ENCODE results near the gene PDP2. TPM values are rescaled to one million over a fixed set of nuclear protein-coding genes. Genes with fewer than 3 reads are reported as not detected.

Gene PDP2, protein sequence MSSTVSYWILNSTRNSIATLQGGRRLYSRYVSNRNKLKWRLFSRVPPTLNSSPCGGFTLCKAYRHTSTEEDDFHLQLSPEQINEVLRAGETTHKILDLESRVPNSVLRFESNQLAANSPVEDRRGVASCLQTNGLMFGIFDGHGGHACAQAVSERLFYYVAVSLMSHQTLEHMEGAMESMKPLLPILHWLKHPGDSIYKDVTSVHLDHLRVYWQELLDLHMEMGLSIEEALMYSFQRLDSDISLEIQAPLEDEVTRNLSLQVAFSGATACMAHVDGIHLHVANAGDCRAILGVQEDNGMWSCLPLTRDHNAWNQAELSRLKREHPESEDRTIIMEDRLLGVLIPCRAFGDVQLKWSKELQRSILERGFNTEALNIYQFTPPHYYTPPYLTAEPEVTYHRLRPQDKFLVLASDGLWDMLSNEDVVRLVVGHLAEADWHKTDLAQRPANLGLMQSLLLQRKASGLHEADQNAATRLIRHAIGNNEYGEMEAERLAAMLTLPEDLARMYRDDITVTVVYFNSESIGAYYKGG
- 10 to 100 TPM; 20.8 to 21.4 TPM for total RNA-seq

DNA sequence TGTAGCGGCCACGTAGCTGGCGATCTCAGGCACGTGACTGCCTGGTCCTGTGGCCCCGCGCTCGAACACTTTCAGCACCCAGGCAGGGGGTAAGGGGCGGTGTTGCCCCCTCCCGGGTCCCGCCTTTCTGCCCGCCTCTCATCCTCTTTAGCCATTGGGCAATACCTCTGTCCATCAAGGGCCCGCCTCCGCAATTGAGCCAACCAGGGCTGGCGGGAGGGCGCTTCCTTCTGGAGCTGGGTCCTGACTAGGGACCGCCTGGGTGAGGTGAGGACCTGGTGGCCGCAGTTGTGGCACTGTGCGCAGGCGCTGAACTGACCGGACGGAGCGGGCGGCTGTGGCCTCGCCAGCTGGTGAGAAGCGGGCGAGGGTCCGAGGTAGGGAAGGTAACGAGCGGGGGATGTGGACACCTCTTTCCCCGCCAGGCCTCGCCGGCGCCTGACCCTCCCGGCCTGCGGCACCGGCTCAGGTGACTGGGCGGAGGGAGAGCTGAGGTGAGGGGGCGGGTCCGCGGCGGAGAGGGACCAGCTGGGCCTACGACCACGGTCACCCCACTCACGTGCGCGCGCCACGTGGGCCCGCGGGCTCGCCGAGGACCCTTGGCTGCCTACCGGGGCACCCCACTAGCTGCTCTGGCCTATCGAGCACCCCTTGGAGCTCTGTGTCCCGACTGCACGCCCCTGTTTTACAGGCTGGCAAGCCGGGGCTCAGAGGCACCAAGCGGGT, at the start of gene PDP2:
PDP2 (plus strand) TSS at position 228 of the 726 bp plus-strand sequence. CDS start 3,770 bp downstream, outside the sequence.
- Mint-ChIP-seq H3K27ac (peak within 1 kb of the TSS; percentile 94), H3K27me3 (no peaks in the 10 kb centered on the region), H3K36me3 (ENCODE audit: low read depth) (peaks cover 14% of the 10 kb centered on the region), H3K9me3 (peaks cover 3% of the 10 kb centered on the region), H3K4me3 (peak within 1 kb of the TSS; percentile 100), H3K4me1 (peaks cover 48% of the 10 kb centered on the region)
- POLR2A ChIA-PET: interaction anchor here (1.3 kb wide), 1 partner anchor 53 kb away, joined by 3 read pairs; no protein-coding TSS in a partner anchor
- peak; percentile 94 for DNase-seq
- CTCF ChIA-PET: interaction anchor here (1.0 to 4.7 kb wide), 9 partner anchors 7 to 52 kb away, joined by 3 to 49 read pairs (median 5); partner anchors contain the start of genes CDH16 and NAE1

DNA sequence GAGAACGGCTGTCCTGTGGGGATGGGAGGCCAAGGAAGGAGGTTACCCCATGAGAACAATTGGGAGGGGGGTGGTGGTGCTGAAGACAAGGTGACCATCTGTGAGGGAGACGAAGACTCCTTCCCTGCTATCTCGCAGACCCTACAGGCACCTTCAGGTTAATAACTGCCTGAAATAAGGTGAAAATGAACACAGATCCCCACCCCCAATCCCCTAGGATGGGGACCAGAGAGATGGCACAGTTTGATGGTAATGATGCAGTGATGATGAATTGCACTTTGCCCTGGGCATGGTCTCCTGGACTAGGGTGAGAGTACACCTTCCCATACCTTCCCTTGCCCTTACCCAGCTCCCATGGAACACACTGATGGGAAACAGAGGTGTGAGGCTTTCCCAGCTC, 48.1 kb upstream of the PDP2 start:
- Mint-ChIP-seq H3K4me1 (peaks cover 28% of the 10 kb centered on the region), H3K36me3 (ENCODE audit: low read depth) (peaks cover 9% of the 10 kb centered on the region), H3K27me3 (peaks cover 2% of the 10 kb centered on the region), H3K27ac (no peak overlapping the region), H3K9me3 (no peaks in the 10 kb centered on the region), H3K4me3 (no peak overlapping the region)
- DNase-seq: no peak
- POLR2A ChIA-PET: no interaction called here
- CTCF ChIA-PET: interaction anchor here (1.3 to 3.6 kb wide), 9 partner anchors 11 to 96 kb away, joined by 3 to 36 read pairs (median 20); partner anchors contain the start of gene CA7

DNA sequence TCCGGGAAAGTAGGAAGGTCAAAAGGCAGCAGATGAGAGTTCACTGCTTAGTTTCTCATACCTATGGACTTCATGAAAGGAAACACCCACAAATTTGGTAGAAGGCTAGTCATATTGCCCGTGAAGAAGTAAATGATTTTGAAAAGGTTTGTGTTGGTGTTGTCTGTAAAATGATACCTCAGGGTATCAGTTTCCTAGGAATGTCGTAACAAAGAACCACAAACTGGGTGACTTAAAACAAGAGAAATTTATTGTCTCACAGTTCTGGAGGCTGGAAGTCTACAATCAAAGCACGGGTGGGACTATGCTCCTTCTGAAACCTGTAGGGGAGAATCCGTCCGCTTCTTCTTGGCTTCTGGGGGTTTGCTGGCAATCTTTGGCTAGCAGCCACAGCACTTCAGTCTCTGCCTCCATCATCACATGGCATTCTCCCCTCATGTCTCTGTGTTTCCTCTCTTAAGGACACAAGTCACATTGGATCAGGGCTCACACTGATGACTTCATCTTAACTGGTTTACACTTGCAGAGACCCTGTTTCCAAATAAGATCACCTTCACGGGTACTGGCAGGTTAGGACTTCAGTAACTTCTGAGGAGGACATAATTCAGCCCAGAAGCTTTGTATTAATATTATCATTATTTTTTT, 47.5 kb upstream of the PDP2 start:
- Mint-ChIP-seq H3K4me3 (no peak overlapping the region), H3K4me1 (peaks cover 24% of the 10 kb centered on the region), H3K27me3 (peaks cover 2% of the 10 kb centered on the region), H3K27ac (no peak overlapping the region), H3K36me3 (ENCODE audit: low read depth) (peaks cover 6% of the 10 kb centered on the region), H3K9me3 (no peaks in the 10 kb centered on the region)
- ChIA-PET CTCF (interaction anchor here (2.9 kb wide), 1 partner anchor 40 kb away, joined by 20 read pairs; no protein-coding TSS in a partner anchor), POLR2A (no interaction called here)
- no peak for DNase-seq

DNA sequence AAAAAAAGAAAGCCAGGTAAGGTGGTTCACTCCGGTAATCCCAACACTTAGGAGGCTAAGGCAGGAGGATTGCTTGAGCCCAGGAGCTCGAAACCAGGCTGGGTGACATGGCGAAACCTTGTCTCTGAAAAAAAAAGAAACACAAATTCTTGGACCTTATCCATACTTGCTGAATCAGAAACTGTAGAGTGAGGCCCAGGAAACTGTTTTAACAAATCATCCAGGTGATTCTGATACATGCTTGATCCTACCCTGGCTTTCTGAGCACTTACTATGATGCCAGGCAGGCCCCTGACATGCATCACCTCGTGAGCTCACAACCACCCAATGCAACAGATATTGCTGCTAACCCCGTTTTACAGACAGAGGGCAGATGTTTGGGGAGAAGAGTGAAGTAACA, 45.6 kb upstream of the PDP2 start:
- no peaks in the 10 kb centered on the region for H3K36me3 Mint-ChIP-seq (ENCODE audit: low read depth)
- peaks cover 16% of the 10 kb centered on the region for H3K27me3 Mint-ChIP-seq
- DNase-seq: no peak
- ChIA-PET POLR2A (interaction anchor here (0.6 kb wide), 1 partner anchor 53 kb away, joined by 11 read pairs; no protein-coding TSS in a partner anchor), CTCF (interaction anchor here (0.8 to 1.9 kb wide), 5 partner anchors 12 to 72 kb away, joined by 3 to 6 read pairs (median 5); no protein-coding TSS in a partner anchor)
- H3K27ac Mint-ChIP-seq: no peak overlapping the region
- no peaks in the 10 kb centered on the region for H3K9me3 Mint-ChIP-seq
- peaks cover 8% of the 10 kb centered on the region for H3K4me1 Mint-ChIP-seq
- H3K4me3 Mint-ChIP-seq: no peak overlapping the region

DNA sequence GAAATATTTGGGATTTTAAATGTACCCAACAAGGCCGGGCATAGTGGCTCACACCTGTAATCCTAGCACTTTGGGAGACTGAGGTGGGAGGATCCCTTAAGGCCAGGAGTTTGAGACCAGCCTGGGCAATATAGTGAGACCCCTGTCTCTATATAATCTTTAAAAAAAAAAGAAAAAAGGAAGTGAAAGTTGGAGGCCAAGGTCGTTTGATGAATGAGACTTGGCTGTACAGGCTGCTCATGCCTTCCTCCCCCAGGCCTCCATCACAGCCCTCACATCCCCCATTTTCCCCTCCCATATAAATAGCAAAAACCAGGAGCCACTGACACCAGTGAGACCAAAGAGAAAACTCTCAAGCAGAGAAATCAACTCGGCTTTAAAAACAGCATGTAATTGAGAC, 39.4 kb upstream of the PDP2 start:
- H3K9me3 Mint-ChIP-seq: no peaks in the 10 kb centered on the region
- peaks cover 2% of the 10 kb centered on the region for H3K36me3 Mint-ChIP-seq (ENCODE audit: low read depth)
- no peak for DNase-seq
- no peak overlapping the region for H3K4me3 Mint-ChIP-seq
- POLR2A ChIA-PET: no interaction called here
- H3K27me3 Mint-ChIP-seq: peaks cover 56% of the 10 kb centered on the region
- H3K27ac Mint-ChIP-seq: no peak overlapping the region
- CTCF ChIA-PET: interaction anchor here (5.1 kb wide), 1 partner anchor 10 kb away, joined by 36 read pairs; the partner anchor contains the start of gene NAE1
- peaks cover 11% of the 10 kb centered on the region for H3K4me1 Mint-ChIP-seq

DNA sequence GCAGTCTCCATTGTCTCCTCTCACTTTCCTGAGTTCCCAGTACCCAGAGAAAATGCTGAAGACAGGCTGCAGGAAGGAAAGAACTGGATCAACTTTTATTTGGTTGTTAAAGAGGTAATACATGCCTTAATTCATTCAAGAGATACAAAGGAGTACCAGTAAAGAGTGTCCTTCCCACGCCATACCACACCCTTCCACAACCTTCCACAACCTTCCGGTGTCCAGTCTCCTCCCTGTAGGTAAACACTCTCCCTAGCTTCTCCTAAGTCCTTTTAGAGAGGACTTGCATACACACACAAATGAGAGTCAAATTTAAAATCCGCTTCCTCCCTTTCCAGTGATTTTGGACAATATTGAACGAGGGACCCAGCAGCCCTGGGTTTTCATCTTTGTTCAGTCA, 38.9 kb upstream of the PDP2 start:
- Mint-ChIP-seq H3K4me3 (no peak overlapping the region), H3K36me3 (ENCODE audit: low read depth) (peaks cover 2% of the 10 kb centered on the region), H3K9me3 (no peaks in the 10 kb centered on the region), H3K27me3 (peaks cover 60% of the 10 kb centered on the region), H3K27ac (no peak overlapping the region), H3K4me1 (peaks cover 14% of the 10 kb centered on the region)
- no peak for DNase-seq
- CTCF ChIA-PET: interaction anchor here (5.1 kb wide), 1 partner anchor 10 kb away, joined by 36 read pairs; the partner anchor contains the start of gene NAE1
- POLR2A ChIA-PET: no interaction called here

DNA sequence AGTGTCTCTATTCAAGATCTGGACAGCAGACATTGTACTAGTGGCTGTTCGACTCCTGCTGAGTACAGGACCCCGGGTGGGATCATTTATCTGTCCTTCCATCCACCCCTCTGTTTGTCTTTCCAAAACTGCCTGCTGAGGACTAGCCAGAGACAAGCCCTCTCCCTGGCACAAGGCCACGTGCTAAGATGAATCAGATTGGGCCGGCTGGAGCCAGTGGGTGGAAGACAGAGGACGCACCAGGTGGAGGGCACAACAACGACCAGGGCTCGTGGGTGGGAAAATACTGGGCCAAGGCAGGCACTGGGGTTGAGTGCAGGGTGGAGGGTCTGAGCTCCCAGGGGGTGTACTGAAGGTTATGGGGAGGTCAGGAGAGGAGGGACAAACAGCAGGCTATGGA, 37.5 kb upstream of the PDP2 start:
- H3K36me3 Mint-ChIP-seq (ENCODE audit: low read depth): peaks cover 2% of the 10 kb centered on the region
- H3K27ac Mint-ChIP-seq: no peak overlapping the region
- POLR2A ChIA-PET: no interaction called here
- CTCF ChIA-PET: interaction anchor here (1.2 to 5.1 kb wide), 4 partner anchors 8 to 25 kb away, joined by 3 to 36 read pairs (median 7); partner anchors contain the start of gene NAE1
- no peaks in the 10 kb centered on the region for H3K9me3 Mint-ChIP-seq
- DNase-seq: no peak
- H3K4me1 Mint-ChIP-seq: peaks cover 21% of the 10 kb centered on the region
- no peak overlapping the region for H3K4me3 Mint-ChIP-seq
- H3K27me3 Mint-ChIP-seq: peaks cover 64% of the 10 kb centered on the region

DNA sequence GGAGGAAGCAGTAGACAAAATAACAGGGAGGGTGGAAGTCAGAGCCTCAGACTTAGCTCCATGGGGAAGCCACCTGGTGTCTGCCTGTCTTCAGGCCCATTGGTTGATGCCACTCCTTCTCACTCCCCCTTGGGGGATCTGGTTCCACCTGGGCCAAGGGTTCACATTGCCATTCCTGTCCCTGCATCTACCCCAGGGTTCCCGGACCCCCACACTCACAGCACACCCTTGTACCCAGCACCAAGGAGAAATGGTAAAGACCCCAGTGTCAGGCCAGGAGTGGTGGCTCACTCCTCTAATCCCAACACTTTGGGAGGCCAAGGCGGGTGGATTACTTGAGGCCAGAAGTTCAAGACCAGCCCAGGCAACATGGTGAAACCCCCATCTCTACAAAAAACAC, 37.1 kb upstream of the PDP2 start:
- POLR2A ChIA-PET: interaction anchor here (0.6 kb wide), 1 partner anchor 54 kb away, joined by 3 read pairs; no protein-coding TSS in a partner anchor

DNA sequence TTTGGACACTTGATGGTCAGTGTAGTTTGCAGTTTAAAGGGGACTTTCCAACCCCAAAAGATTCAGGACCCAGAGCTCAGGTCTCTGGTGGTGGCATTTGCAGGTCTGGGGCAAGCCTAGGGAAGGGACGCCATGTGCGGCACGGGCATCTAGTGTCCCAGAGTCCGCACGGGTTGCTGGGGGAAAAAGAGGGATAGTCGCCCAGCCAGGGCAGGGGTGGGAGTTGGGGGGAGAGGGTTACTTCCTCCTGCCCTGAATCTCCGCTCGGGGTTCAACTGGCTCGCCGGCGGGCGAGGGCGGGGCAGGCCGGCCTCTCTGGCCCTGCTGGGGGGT, 36.3 kb upstream of the PDP2 start:
- peaks cover 2% of the 10 kb centered on the region for H3K36me3 Mint-ChIP-seq (ENCODE audit: low read depth)
- H3K4me3 Mint-ChIP-seq: peak overlapping the region; percentile 41
- CTCF ChIA-PET: interaction anchor here (1.2 to 5.1 kb wide), 3 partner anchors 10 to 24 kb away, joined by 4 to 36 read pairs (median 10); partner anchors contain the start of gene NAE1
- no peak for DNase-seq
- peaks cover 56% of the 10 kb centered on the region for H3K27me3 Mint-ChIP-seq
- no peak overlapping the region for H3K27ac Mint-ChIP-seq
- H3K9me3 Mint-ChIP-seq: no peaks in the 10 kb centered on the region
- peaks cover 29% of the 10 kb centered on the region for H3K4me1 Mint-ChIP-seq
- POLR2A ChIA-PET: interaction anchor here (0.6 kb wide), 1 partner anchor 53 kb away, joined by 3 read pairs; no protein-coding TSS in a partner anchor

More for the DNA sequence above, 37.1 kb upstream of the PDP2 start:
- CTCF ChIA-PET: interaction anchor here (1.2 to 5.1 kb wide), 4 partner anchors 8 to 25 kb away, joined by 3 to 36 read pairs (median 7); partner anchors contain the start of gene NAE1
- Mint-ChIP-seq H3K4me3 (no peak overlapping the region), H3K9me3 (no peaks in the 10 kb centered on the region), H3K27me3 (peaks cover 63% of the 10 kb centered on the region), H3K36me3 (ENCODE audit: low read depth) (peaks cover 2% of the 10 kb centered on the region), H3K27ac (no peak overlapping the region), H3K4me1 (peaks cover 26% of the 10 kb centered on the region)
- DNase-seq: no peak

DNA sequence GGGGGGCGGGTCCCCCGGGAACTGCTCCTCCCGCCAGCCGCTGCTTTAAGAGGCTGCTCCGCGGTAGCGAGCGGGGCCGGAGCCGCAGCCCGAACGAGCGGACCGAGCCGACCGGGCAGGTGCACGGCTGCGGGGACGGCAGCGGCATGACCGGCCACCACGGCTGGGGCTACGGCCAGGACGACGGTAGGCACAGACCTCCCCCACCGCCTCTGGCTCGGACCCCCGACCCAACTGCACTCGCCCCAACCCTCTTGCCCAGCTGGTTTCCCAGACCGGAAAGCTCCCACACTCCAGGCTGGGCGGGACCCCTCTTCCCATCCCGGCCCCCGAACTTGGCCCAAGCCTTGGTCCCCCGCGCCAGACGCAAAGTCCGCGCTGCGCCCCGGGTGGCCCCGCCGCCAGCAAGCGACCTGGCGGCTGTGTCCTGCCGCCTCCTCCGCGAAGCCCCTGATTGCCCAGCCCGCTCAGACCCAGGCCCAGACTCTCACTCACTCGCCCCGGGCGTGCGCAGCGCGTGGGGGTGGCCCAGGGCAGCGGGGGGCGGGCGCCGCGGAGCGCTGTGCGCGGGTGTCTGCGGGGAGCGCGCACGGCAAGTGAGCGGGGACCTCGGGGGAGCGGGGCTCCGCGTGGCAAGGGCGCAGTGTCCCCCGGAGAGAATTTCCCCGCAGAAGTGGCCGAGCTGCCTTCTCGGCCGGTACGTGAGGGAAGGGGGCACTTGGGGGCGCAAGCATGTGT, 35.8 kb upstream of the PDP2 start, which contains the start of gene CA7:
CA7 (plus strand) TSS at position 73 of the 738 bp plus-strand sequence; CDS start at position 147, 74 bp downstream.
- Mint-ChIP-seq H3K4me1 (peaks cover 29% of the 10 kb centered on the region), H3K27me3 (peaks cover 52% of the 10 kb centered on the region), H3K36me3 (ENCODE audit: low read depth) (peaks cover 2% of the 10 kb centered on the region), H3K9me3 (no peaks in the 10 kb centered on the region), H3K27ac (no peak within 1 kb of the TSS), H3K4me3 (peak within 1 kb of the TSS; percentile 41)
- ChIA-PET CTCF (interaction anchor here (1.0 to 5.1 kb wide), 3 partner anchors 9 to 28 kb away, joined by 3 to 36 read pairs (median 6); partner anchors contain the start of gene NAE1), POLR2A (no interaction called here)
- DNase-seq: no peak

DNA sequence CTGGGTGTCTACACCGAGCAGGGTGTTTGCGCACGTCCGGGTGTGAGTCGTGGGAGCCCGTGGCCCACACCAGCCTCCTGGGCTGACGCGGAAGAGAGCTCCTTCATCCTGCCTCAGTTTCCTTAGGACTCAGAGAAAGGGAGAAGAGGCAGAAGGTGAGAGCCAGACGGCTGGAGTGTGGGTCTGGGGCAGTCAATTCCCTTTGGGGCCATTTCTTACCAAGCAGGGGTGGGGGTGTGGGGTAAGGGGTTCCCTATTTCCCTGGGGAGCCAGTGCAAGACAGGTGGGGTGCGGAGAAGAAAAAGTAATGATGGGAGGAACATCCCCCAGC, 35.3 kb upstream of the PDP2 start:
- H3K27ac Mint-ChIP-seq: no peak overlapping the region
- ChIA-PET POLR2A (no interaction called here), CTCF (interaction anchor here (1.0 to 5.1 kb wide), 4 partner anchors 8 to 28 kb away, joined by 3 to 36 read pairs (median 6); partner anchors contain the start of gene NAE1)
- H3K4me1 Mint-ChIP-seq: peaks cover 29% of the 10 kb centered on the region
- DNase-seq: no peak
- peak overlapping the region; percentile 5 for H3K4me3 Mint-ChIP-seq
- H3K9me3 Mint-ChIP-seq: no peaks in the 10 kb centered on the region
- peaks cover 47% of the 10 kb centered on the region for H3K27me3 Mint-ChIP-seq
- H3K36me3 Mint-ChIP-seq (ENCODE audit: low read depth): peaks cover 2% of the 10 kb centered on the region
